Rectal smooth muscle tissue (tissue), 1 donor: ENCODE measurements around the gene LRRC4.

ENCODE experiments used
- H3K27ac ChIP-seq: one replicate; pipeline ENCODE4 v1.7.0; 2013; ENCODE audit warnings: low read depth, low read length, inconsistent platforms
- H3K27me3 ChIP-seq: one replicate; pipeline ENCODE4 v1.7.0; 2013; ENCODE audit warnings: low read length; ENCODE audit not compliant: control insufficient read depth, insufficient read depth
- H3K36me3 ChIP-seq: one replicate; pipeline ENCODE4 v1.7.0; 2013; ENCODE audit warnings: low read length; ENCODE audit not compliant: control insufficient read depth, insufficient read depth
- H3K4me1 ChIP-seq: one replicate; pipeline ENCODE4 v1.7.0; 2013; ENCODE audit warnings: low read length; ENCODE audit not compliant: control insufficient read depth, insufficient read depth
- H3K4me3 ChIP-seq: one replicate; pipeline ENCODE4 v1.7.0; 2013; ENCODE audit warnings: low read length
- H3K9ac ChIP-seq: one replicate; pipeline ENCODE4 v1.7.0; 2013; ENCODE audit warnings: low read length

The LRRC4 gene

GRCh38 chr7:128069373-128070364 is 38.4 kb upstream of the LRRC4 start:
- Histone ChIP-seq H3K4me1 (no peaks in the 10 kb centered on the region), H3K4me3 (no peak overlapping the region), H3K27me3 (no peaks in the 10 kb centered on the region), H3K27ac (no peak overlapping the region), H3K36me3 (peaks cover 2% of the 10 kb centered on the region), H3K9ac (no peak overlapping the region)

DNA sequence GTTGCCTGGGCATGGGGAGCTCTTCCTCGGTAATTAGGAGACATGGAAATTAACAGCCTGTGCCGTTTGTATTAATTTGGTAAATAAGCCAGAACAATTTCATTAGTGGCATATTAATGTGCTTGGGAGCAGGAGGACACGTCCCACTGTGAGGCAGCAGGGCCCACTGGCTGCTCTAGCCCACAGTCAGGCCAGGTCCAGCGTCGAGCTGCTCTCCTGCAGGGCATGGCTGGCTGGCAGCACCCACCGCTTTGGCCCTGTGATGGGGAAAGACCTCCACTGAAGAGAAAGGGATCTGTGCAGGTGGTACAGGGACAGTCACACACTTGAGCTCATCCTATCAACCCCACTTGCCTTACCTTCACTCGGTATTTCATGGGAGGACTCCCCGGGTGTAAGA is 37.5 kb upstream of the LRRC4 start:
- Histone ChIP-seq H3K4me1 (no peaks in the 10 kb centered on the region), H3K36me3 (no peaks in the 10 kb centered on the region), H3K27me3 (no peaks in the 10 kb centered on the region), H3K4me3 (no peak overlapping the region), H3K9ac (no peak overlapping the region), H3K27ac (no peak overlapping the region)

- Histone ChIP-seq H3K36me3 (no peaks in the 10 kb centered on the region), H3K27me3 (no peaks in the 10 kb centered on the region), H3K9ac (no peak overlapping the region), H3K4me3 (no peak overlapping the region), H3K27ac (no peak overlapping the region), H3K4me1 (no peaks in the 10 kb centered on the region)
Observed at GRCh38 chr7:128067983-128068382, 36.7 kb upstream of the LRRC4 start.

GRCh38 chr7:128066858-128067257 is 35.6 kb upstream of the LRRC4 start:
- no peaks in the 10 kb centered on the region for H3K4me1 ChIP-seq
- no peak overlapping the region for H3K27ac ChIP-seq
- no peak overlapping the region for H3K9ac ChIP-seq
- no peak overlapping the region for H3K4me3 ChIP-seq
- no peaks in the 10 kb centered on the region for H3K36me3 ChIP-seq
- no peaks in the 10 kb centered on the region for H3K27me3 ChIP-seq

GRCh38 chr7:128066395-128066794 is 35.2 kb upstream of the LRRC4 start:
- Histone ChIP-seq H3K9ac (no peak overlapping the region), H3K36me3 (no peaks in the 10 kb centered on the region), H3K4me3 (no peak overlapping the region), H3K27me3 (no peaks in the 10 kb centered on the region), H3K27ac (no peak overlapping the region), H3K4me1 (no peaks in the 10 kb centered on the region)

GRCh38 chr7:128065872-128066271 is 34.6 kb upstream of the LRRC4 start:
- no peaks in the 10 kb centered on the region for H3K36me3 ChIP-seq
- no peak overlapping the region for H3K27ac ChIP-seq
- no peaks in the 10 kb centered on the region for H3K27me3 ChIP-seq
- no peaks in the 10 kb centered on the region for H3K4me1 ChIP-seq
- H3K4me3 ChIP-seq = no peak overlapping the region
- H3K9ac ChIP-seq = no peak overlapping the region

GRCh38 chr7:128063088-128063487 is 31.9 kb upstream of the LRRC4 start:
- Histone ChIP-seq H3K27me3 (no peaks in the 10 kb centered on the region), H3K4me1 (no peaks in the 10 kb centered on the region), H3K27ac (no peak overlapping the region), H3K9ac (no peak overlapping the region), H3K4me3 (no peak overlapping the region), H3K36me3 (no peaks in the 10 kb centered on the region)

DNA sequence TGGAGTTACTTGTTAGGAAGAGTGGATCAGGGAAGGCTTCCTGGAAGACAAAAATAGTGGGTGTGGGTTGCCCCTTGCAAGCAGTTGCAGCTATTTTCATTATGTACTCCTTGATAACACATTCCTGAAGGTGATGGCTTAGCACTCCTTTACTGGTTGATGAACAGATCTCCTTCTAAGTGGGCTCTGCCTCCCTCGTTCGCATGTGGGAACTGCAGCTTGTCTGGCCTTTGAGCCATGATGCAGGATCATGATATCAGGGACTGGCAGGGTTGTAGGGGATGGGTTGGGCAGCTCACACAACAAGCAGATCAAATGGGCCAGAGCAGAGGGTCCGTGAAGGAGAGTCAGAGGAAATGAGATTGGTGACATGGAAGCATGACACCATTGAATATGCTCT is 28.8 kb upstream of the LRRC4 start:
- Histone ChIP-seq H3K36me3 (no peaks in the 10 kb centered on the region), H3K4me1 (no peaks in the 10 kb centered on the region), H3K27ac (no peak overlapping the region), H3K27me3 (no peaks in the 10 kb centered on the region), H3K4me3 (no peak overlapping the region), H3K9ac (no peak overlapping the region)

GRCh38 chr7:128059143-128059988 is 28.1 kb upstream of the LRRC4 start:
- no peaks in the 10 kb centered on the region for H3K4me1 ChIP-seq
- H3K27me3 ChIP-seq = no peaks in the 10 kb centered on the region
- no peak overlapping the region for H3K4me3 ChIP-seq
- no peaks in the 10 kb centered on the region for H3K36me3 ChIP-seq
- no peak overlapping the region for H3K9ac ChIP-seq
- H3K27ac ChIP-seq = no peak overlapping the region

- H3K27me3 ChIP-seq = no peaks in the 10 kb centered on the region
Observed at GRCh38 chr7:128057909-128058308, 26.7 kb upstream of the LRRC4 start.

GRCh38 chr7:128056901-128057300 is 25.7 kb upstream of the LRRC4 start:
- Histone ChIP-seq H3K36me3 (no peaks in the 10 kb centered on the region), H3K9ac (no peak overlapping the region), H3K27ac (no peak overlapping the region), H3K27me3 (no peaks in the 10 kb centered on the region), H3K4me1 (no peaks in the 10 kb centered on the region), H3K4me3 (no peak overlapping the region)

More at GRCh38 chr7:128057909-128058308, 26.7 kb upstream of the LRRC4 start:
- H3K4me3 ChIP-seq = no peak overlapping the region
- no peaks in the 10 kb centered on the region for H3K4me1 ChIP-seq
- H3K36me3 ChIP-seq = no peaks in the 10 kb centered on the region
- H3K9ac ChIP-seq = no peak overlapping the region
- no peak overlapping the region for H3K27ac ChIP-seq

GRCh38 chr7:128055637-128056036 is 24.4 kb upstream of the LRRC4 start:
- no peaks in the 10 kb centered on the region for H3K36me3 ChIP-seq
- H3K4me3 ChIP-seq = no peak overlapping the region
- H3K4me1 ChIP-seq = no peaks in the 10 kb centered on the region
- no peaks in the 10 kb centered on the region for H3K27me3 ChIP-seq
- no peak overlapping the region for H3K27ac ChIP-seq
- no peak overlapping the region for H3K9ac ChIP-seq
